Measurements from ENCODE around the gene RAB28.

The RAB28 gene

DNA sequence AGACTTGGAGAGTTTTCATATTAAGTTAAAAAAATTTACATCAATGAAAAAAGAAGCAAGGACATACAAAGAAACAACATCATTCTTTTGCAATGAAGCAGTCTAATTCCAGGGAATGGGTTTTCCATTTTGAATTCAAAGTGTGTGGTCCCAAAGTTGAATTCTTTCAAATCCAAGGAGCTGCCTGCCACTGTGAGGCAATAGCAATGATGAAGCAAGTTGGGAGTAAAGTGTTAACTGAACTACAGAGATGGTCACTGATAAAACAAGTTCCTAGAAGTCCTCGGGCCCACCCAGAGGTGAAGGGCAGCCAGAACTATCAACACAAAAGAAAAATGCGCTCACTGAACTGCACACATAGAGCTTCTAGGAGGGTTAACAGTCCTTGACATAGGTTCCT, 115.9 kb downstream of the RAB28 start:
- DNase-seq: no peak

DNA sequence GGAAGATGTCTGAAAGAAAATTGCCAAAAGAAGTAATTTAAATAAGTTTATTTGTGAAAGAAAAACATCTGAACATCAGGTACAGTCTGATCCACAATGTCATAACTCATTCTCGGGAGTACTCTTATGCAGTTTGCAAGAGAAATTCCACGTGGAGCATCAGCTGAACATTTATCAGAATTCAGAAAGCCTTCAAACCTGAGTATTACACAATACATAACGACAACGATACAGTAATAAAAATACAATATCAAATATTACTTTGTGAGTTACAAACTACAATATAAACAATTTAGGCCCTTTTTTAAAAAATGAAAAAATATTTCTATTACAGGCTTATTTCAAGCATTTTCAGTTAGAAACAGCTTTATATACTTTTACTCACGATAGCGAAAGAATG, 116.4 kb downstream of the RAB28 start:
- DNase-seq: no peak

DNA sequence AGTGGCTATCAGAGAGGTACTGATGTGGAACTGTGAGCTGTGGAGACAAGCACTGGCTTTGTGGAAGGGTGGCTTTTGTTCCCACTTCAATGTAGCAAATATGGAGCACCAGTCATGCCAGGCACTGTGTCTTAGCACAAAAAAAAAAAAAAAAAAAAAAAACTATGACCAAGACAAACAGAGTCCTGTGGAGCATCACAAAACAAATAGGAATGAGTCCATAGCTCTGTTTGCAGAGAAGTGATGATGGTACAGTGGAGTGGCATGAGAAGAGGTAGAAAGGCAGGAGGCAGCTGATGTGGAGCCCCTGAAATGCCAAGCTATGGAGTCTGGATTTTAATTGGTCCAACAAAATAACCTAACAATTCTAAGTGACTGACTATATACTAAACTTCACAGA, 116.9 kb downstream of the RAB28 start:
- DNase-seq: no peak

DNA sequence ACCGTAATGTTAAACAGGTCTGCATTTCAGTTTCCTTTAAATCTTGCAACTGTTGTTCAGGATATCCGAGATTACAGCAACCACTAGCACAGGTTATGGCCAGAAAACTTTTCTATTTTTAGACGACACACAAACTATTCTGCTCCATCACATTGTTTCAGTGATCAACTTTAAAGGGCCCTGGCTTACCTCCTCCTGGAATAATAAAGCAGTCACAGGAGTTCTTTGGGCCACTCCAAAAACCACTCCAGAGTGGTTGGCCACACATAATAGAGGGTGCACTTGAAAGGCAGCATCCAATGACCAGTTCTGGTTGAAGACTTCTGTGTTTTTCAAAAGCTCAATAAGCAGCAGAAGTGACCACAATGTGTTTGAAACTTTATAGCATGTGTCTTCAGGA, 118.9 kb downstream of the RAB28 start:
- DNase-seq: no peak

DNA sequence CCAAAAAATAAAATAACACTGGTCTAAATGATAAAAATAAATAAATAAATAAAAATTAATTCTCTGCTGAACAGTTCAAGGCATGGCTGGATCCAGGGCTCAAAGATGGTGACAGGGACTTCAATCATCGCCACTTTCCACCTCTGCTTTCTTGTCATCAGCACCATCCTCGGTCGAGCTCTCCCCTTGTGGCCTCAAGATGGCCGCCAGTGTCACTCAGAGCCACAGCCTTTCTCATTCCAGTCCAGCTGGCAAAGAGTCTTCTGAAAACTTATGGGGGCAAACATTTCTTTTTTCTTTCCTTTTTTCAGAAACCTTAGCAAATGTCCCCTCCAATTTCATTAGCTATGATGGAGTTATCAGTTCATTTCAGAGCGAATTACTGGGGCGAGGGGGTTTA, 119.5 kb downstream of the RAB28 start:
- DNase-seq: no peak

DNA sequence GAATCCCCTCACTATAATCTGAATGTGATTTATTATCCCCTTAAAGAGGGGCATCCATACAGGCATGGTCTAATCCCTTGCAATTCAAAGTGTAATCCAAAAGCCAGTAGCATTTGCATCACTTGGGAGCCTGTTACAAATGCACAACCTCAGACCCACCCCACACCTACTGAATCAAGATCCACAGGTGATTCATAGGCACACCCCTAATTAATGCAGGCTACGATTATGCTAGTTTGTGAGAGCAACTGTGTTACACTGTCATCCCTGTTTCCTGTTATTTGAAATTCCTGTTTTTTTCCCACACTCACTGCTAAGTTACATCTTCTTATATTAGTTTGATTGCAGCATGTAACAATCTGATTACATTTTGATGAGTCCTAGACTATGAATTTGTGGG, 120.0 kb downstream of the RAB28 start:
- DNase-seq: no peak

DNA sequence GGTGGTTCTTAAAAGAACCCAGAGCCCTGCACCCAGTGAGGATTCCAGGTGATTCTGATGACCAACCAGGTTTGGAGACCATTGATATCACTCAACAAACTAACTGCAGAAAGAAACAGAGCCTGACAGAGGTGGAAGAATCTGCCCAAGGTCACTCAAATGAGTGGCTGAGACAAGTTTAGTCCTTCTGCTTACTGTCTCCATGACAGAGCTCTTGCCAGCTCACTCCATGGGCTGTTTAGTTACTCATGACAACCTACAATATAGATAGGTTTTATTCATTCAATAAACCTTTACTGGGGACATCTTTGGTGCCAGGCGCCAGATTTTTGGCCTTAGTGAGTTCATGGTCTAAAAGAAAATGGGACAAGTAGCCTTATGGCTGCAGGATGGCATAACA, 124.3 kb downstream of the RAB28 start:
- DNase-seq: no peak

DNA sequence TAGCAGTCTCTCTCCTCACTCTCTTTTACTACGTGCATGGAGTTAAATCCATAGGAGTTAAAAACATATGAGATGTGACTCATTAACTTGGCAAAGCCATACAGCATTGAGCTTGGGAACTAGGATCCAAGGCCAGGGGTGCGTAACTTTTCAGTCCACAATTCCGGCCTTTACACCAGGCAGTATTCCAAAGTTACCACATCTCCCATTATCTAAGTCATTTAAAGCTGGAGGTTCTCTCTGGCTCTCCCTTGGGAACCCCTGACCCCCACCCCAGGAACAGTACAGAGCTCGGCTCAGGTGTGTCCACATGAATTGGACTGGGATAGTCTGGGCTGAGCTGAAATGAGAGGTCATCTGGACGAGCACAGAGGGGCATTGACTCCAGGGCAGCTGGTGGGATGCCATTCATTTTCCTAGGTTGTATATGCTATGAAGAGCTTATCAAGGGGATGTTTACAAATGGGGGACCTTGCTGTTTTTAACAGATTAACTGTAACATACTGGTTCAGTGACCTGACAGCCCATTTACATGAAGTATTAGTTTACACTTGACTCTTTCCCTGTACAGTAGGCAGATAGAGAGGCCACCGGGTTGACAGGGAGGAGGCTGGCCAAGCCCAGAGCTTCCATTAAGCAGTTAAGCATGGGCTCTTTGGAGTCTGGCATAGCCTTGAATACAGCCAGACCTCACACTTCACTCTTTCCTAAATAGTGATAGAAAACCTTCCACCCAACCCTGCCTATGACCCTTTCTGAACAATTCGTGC, 128.8 kb downstream of the RAB28 start:
- no peak for DNase-seq

DNA sequence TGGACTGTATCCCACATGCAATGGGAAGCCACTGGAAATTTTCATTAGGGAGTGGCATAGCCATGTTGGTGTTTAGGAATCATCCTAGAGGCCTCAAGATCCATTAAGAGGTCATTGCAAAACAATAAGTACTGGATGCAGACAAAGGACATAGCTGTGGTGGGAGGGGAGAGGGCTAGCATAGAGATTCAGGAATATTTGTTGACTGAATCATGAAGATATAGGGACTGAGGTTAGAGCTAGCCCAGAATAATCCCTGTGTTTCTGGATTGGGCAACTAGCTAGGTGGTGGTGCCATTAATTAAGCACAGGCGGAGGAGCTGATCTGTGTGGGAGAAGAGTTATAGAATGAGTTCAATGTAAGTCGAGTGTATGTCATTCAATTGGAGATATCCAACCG, 135.0 kb downstream of the RAB28 start:
- no peak for DNase-seq

DNA sequence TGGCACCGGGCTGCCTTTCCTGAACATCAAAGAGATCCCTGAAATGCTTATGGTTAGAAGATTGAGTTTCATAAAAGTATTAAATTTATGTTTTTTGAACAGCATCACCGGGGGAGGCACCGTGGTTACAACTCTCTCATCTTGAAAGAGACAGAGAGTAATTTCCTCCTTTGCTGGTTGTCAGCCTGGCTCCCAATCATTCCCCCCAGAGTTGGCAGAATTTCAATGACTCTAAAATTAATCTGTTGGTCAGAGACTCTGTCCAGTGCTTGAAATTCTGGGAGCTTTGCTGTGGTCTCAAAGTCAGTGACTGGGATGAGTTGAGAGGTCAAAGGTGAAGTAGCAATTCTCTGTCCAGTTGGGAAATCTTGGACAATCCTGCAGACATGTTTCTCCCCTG, 135.9 kb downstream of the RAB28 start:
- no peak for DNase-seq

DNA sequence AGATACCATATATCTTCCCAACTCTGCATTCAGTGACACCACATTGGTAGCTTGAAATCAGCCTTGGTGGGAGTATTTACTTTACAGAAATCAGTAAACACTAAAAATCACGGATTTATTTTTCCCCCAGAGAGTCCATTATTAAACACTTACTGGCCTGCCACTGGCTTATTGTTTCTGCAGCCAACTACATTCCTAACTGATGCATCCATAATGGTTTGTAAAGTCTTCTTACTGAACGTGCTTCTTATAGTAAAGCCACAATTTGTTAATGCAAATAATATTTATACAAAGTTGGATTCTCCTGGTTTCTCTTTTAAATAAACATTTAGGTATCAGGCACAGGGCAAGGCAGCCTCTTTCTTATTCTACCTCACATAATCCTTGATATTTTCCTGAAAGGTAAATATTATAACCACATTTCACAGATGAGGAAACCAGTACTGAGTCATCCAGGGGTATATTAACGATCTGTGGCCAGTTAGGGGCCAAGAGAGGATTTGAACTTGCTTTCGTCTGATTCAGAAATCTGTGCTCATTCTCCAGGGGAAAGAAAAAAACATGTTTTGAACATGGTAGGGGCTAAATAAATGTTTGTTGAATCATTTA, 136.5 kb downstream of the RAB28 start:
- no peak for DNase-seq

DNA sequence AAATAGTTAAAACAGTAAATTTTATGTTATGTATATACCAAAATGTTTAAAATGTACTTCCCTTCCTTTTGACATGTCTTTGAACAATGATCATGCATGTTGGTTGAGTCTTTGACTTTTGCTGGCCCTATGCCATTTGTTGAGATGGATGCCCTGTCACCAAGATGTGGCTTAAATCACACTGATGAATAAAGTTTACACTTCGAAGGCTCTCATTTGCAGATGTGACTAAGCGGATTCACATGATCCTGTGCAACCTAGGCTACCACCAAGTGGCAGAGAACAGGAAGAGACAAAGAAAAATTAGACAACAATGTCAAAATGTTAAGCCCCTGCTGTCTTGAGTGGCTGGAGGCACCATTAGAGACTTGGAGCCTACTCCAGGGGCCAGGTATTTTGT, 139.9 kb downstream of the RAB28 start:
- no peak for DNase-seq

DNA sequence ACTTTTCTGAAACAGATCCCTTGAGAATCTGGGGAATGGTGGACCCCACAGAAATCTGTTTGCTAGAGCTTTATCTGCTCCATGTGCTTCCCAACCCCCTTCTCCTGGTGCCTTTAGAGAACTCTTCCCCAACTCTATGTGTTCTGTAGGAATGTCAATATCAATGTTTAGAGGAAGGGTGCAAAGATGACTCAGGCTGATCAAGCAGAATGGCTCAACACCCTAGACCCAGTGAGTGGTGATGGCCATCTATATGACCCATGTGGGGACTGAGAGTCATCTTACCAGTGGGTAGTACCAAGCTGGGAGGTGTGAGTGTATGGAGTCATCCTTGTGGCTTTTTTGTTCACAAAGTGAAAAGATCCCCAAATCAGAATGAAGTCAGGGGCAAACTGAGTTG, 143.5 kb downstream of the RAB28 start:
- no peak for DNase-seq

DNA sequence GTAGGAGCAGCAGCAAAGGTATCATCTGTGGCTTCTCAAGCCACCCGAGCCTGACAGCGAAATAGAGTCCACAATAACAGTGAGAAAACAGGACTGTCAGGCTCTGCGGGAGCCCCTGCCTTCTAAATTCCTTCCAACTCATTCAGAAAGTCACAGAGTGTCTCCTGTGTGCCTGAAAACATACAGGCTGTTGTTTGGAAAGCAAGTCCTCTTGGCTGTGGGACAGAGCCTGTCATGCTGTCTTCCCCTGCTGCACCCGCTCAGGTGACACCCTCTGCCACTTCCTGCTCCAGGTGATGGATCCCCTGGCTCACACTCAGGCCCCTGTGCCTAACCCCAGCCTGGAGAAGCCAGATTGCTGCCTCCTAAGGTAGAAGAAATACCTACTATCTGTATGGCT, 152.3 kb downstream of the RAB28 start:
- no peak for DNase-seq

DNA sequence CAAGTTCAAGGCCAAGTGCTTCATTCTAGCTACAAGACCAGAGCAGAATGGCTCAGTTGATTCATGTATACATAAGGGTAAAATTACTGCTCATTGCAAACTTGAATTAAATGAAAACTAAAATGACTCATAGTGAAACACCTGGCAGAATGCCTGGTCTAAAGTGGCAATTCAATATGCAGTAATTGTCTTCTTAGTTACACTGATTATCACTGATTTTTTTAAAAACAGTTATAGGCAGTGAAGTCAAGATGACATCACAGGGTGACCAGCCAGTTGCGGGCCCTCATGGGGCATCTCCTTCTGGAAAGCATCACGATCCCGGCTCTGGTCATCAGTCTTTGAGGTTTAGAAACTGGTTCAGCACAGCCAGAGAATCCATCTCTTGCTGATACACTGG, 154.2 kb downstream of the RAB28 start:
- DNase-seq: no peak

DNA sequence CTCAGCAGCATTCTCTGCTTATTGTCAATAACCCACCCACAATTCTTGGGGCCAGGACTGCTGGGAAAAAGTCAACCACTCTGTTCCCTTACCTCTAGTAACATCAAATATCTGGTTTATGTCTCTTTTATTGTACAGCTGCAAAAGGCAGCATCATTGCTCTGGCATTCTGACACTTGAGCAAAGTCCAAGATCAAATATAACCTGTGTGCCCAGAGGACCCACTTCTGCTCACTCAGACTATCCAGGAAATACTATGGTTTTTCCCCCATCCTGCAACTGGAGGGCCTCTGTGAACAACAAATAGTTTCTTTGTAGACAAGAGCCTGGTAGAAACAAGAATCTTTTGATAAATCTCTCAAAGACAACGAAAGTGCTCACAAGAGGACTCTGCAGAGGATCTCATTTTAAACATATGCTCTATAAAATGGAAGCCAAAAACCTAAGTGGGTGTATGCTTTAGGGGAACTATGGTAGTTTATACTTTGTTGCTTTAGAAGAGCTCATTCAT, 154.7 kb downstream of the RAB28 start:
- no peak for DNase-seq

DNA sequence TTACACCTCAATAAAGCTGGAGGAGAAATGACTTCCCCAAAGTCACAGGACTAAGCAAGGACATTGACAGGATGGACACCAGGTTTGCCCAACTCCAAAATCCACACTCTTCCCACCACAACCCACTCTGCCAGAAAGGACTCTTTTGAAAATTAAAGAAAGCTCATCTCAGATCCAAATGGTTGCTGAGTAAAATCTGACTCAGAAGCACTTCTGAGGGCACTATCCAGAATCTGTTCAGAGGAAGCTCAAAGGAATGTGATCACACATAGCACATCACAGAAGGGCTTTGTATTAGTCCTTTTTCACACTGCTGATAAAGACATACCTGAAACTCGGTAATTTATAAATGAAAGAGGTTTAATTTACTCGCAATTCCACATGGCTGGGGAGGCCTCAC, 155.5 kb downstream of the RAB28 start:
- no peak for DNase-seq

DNA sequence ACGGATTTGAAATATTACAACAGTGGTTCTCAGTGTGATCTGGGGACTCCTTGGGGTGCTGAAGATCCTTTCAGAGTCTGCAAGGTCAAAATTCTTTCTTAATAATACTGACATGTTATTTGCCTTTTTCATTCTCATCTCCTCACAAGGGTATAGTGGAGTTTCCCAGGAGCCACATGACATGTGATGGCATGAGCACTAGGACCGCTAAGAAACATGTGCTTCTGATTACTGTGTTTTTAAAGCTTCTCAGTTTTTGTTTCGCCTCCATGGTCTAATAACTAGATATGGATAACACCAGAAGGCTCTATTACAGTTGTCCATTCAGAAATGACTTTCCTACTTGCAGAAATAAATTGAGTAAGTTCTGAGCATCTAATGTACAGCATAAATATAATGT, 156.1 kb downstream of the RAB28 start:
- no peak for DNase-seq

DNA sequence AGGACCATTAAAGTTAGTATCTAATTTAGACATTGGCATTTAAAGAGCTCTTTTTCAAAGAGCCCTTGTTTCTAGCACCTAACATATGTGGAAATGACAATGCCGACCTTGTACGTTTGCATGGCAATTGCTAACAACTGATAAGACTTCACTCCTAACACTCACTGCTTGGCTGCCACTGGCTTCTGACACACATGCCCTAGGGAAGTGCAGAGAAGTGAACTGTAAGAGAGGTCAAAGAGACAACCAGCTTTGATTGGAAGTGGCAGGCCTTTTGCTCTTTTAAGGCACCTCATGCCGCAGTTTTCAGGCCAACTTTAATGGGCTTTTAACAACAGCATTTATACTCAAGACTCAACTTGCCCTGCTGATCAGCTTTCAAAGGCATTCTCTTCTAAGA, 158.4 kb downstream of the RAB28 start:
- no peak for DNase-seq

DNA sequence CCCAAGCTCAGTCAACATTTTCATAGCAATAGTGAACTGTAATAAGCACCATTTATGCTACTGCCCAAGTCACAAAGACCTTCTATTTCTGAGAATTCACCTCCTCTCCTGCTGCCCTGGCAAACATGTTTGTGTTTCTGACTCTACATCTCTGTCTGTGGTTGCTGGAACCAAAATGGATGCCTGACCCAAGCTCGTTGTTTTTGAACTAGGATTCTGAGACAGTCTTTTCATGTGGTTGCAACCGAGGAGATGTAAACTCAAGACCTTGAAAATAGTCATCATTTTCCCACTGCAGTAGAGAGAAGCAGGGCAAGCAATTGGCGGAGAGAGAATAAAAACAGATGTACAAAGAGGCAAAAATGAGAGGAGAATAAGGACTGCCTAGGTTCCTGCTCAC, 160.2 kb downstream of the RAB28 start:
- DNase-seq: no peak

DNA sequence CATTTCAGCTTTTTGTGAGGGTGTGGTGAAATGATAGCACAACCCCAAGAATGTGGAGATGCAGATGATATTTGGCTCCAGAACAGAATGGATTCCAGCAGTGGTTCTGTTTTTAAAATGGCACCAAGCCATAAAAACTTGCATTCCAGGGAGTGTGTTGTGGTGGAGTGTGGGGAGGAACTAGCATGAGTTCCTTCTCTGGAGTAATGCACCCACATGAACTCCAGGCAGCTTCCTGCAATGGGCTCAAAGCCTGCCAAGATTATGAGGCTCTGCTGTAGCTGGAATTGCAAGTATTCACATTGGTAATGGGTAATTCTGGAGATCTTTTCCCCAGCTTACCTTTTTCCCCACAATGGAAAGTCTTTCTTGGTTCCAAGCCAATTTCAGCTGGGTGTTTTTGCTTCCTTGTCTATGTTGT, 161.4 kb downstream of the RAB28 start:
- DNase-seq: no peak
